SU-DHL-6 (cell line): ENCODE data around the gene NFATC1.

ENCODE experiments used
- H2AFZ ChIP-seq: fragments of 200-600 bp; sonication (generic); 2 replicates; pipeline ENCODE4 v1.6.1; 2014; ENCODE audit warnings: low read depth, mild to moderate bottlenecking, moderate library complexity, mixed read lengths, antibody characterized with exemption, low read length; ENCODE audit not compliant: severe bottlenecking
- H3F3A ChIP-seq: fragments of 200-600 bp; shearing (Covaris generic); 2 replicates; pipeline ENCODE4 v1.6.0; 2016; ENCODE audit warnings: antibody characterized with exemption, mild to moderate bottlenecking; ENCODE audit not compliant: insufficient read depth
- H3K27ac ChIP-seq: fragments of 200-600 bp; sonication (generic); 2 replicates; pipeline ENCODE4 v1.5.1; 2016; ENCODE audit warnings: low read depth, mild to moderate bottlenecking, low read length, moderate library complexity, mixed read lengths
- H3K27me3 ChIP-seq: fragments of 200-600 bp; sonication (generic), shearing (Covaris generic); 2 replicates; pipeline ENCODE4 v1.6.0; 2014; ENCODE audit warnings: mild to moderate bottlenecking, low read length
- H3K36me3 ChIP-seq: fragments of 200-600 bp; sonication (generic); 2 replicates; pipeline ENCODE4 v1.6.1; 2014; ENCODE audit warnings: mild to moderate bottlenecking, low read length, mixed read lengths
- H3K4me2 ChIP-seq: fragments of 300-600, 200-600 bp; shearing (Covaris generic), sonication (generic); 2 replicates; pipeline ENCODE4 v1.6.0; 2014; ENCODE audit warnings: low read length, low read depth, mild to moderate bottlenecking; ENCODE audit not compliant: poor library complexity, severe bottlenecking
- H3K4me3 ChIP-seq: fragments of 200-600 bp; sonication (generic); 2 replicates; pipeline ENCODE4 v1.5.1; 2014; ENCODE audit warnings: antibody characterized with exemption, low read length, mild to moderate bottlenecking, mixed read lengths; ENCODE audit not compliant: insufficient read depth, poor library complexity, severe bottlenecking
- H3K79me2 ChIP-seq: fragments of 200-600 bp; sonication (generic); 2 replicates; pipeline ENCODE4 v1.6.1; 2014; ENCODE audit warnings: mild to moderate bottlenecking, low read length, moderate library complexity; ENCODE audit not compliant: insufficient read depth
- H3K9ac ChIP-seq: fragments of 200-600 bp; sonication (generic); 2 replicates; pipeline ENCODE4 v1.7.0; 2014; ENCODE audit warnings: mild to moderate bottlenecking, low read length
- H3K9me2 ChIP-seq: fragments of 200-600 bp; sonication (generic); replicated peaks from 2 replicates; pipeline ENCODE4 v1.6.1; 2014; ENCODE audit warnings: low read length; ENCODE audit not compliant: insufficient read depth
- H3K9me3 ChIP-seq: fragments of 200-600 bp; sonication (generic); 2 replicates; pipeline ENCODE4 v1.6.1; 2014; ENCODE audit warnings: low read length, mixed read lengths; ENCODE audit not compliant: insufficient read depth
- H4K20me1 ChIP-seq: fragments of 200-600 bp; sonication (generic); 2 replicates; pipeline ENCODE4 v1.6.1; 2014; ENCODE audit warnings: low read depth, mild to moderate bottlenecking, antibody characterized with exemption, low read length, moderate library complexity, mixed read lengths
- EZH2phosphoT487 ChIP-seq: fragments of 200-600 bp; sonication (generic), shearing (Covaris generic); conservative IDR thresholded peaks from 2 replicates; pipeline ENCODE4 v1.6.1; 2018; ENCODE audit warnings: mild to moderate bottlenecking, antibody characterized with exemption, low read length, moderate library complexity, mixed read lengths
- TF ChIP-seq, protein P1 (sequence below): fragments of 200-600 bp; sonication (generic); IDR thresholded peaks from one replicate; pipeline ENCODE4 v1.5.1; 2017; ENCODE audit warnings: antibody characterized with exemption, mild to moderate bottlenecking, low read length, moderate library complexity; ENCODE audit not compliant: insufficient read depth, poor library complexity, severe bottlenecking

Gene NFATC1

GRCh38 chr18:79361766-79362522, 33.8 kb upstream of the NFATC1 start:
- no peak overlapping the region for H2AFZ ChIP-seq
- H3K27me3 ChIP-seq = no peaks in the 10 kb centered on the region
- H3K4me3 ChIP-seq = no peak overlapping the region
- no peaks in the 10 kb centered on the region for H3K9me2 ChIP-seq
- no peaks in the 10 kb centered on the region for H3K9me3 ChIP-seq
- no peak overlapping the region for H3K27ac ChIP-seq
- H3K36me3 ChIP-seq = no peaks in the 10 kb centered on the region
- H3K4me2 ChIP-seq = no peak overlapping the region
- H3K9ac ChIP-seq = no peak overlapping the region
- TF ChIP-seq, protein P1, sequence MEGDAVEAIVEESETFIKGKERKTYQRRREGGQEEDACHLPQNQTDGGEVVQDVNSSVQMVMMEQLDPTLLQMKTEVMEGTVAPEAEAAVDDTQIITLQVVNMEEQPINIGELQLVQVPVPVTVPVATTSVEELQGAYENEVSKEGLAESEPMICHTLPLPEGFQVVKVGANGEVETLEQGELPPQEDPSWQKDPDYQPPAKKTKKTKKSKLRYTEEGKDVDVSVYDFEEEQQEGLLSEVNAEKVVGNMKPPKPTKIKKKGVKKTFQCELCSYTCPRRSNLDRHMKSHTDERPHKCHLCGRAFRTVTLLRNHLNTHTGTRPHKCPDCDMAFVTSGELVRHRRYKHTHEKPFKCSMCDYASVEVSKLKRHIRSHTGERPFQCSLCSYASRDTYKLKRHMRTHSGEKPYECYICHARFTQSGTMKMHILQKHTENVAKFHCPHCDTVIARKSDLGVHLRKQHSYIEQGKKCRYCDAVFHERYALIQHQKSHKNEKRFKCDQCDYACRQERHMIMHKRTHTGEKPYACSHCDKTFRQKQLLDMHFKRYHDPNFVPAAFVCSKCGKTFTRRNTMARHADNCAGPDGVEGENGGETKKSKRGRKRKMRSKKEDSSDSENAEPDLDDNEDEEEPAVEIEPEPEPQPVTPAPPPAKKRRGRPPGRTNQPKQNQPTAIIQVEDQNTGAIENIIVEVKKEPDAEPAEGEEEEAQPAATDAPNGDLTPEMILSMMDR = no peak
- no peak for TF ChIP-seq EZH2phosphoT487
- H3K79me2 ChIP-seq = no peaks in the 10 kb centered on the region
- no peaks in the 10 kb centered on the region for H4K20me1 ChIP-seq
- H3F3A ChIP-seq = no peaks in the 10 kb centered on the region

DNA sequence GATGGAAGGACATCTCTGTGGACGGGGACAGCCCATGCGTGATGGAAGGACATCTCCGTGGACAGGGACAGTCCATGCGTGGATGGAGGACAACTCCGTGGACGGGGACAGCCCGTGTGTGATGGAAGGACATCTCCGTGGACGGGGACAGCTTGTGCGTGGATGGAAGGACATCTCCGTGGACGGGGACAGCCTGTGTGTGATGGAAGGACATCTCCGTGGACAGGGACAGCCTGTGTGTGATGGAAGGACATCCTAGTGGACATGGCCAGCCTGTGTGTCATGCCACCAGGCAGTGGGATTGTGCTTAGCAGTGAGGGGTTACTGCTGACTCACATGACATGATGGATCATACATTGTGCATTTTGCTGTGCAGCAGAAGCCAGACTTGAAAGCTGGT, 30.0 kb upstream of the NFATC1 start:
- H4K20me1 ChIP-seq = no peaks in the 10 kb centered on the region
- no peak overlapping the region for H3K27ac ChIP-seq
- TF ChIP-seq, protein P1 = no peak
- no peak for TF ChIP-seq EZH2phosphoT487
- no peak overlapping the region for H3K4me3 ChIP-seq
- no peaks in the 10 kb centered on the region for H3F3A ChIP-seq
- no peak overlapping the region for H3K4me2 ChIP-seq
- no peak overlapping the region for H2AFZ ChIP-seq
- no peaks in the 10 kb centered on the region for H3K9me3 ChIP-seq
- no peaks in the 10 kb centered on the region for H3K36me3 ChIP-seq
- no peak overlapping the region for H3K9ac ChIP-seq
- H3K9me2 ChIP-seq = no peaks in the 10 kb centered on the region
- no peaks in the 10 kb centered on the region for H3K79me2 ChIP-seq
- H3K27me3 ChIP-seq = no peaks in the 10 kb centered on the region

GRCh38 chr18:79366177-79367094, 29.3 kb upstream of the NFATC1 start:
- no peaks in the 10 kb centered on the region for H4K20me1 ChIP-seq
- H3K9ac ChIP-seq = no peak overlapping the region
- no peak overlapping the region for H2AFZ ChIP-seq
- no peaks in the 10 kb centered on the region for H3K36me3 ChIP-seq
- H3K27me3 ChIP-seq = no peaks in the 10 kb centered on the region
- TF ChIP-seq, protein P1 = no peak
- no peak for TF ChIP-seq EZH2phosphoT487
- H3K4me2 ChIP-seq = no peak overlapping the region
- no peaks in the 10 kb centered on the region for H3K79me2 ChIP-seq
- no peaks in the 10 kb centered on the region for H3K9me2 ChIP-seq
- H3K9me3 ChIP-seq = no peaks in the 10 kb centered on the region
- H3K4me3 ChIP-seq = no peak overlapping the region
- H3K27ac ChIP-seq = no peak overlapping the region
- no peaks in the 10 kb centered on the region for H3F3A ChIP-seq
